ENCODE data around the gene SMIM45.

- TF ChIP-seq, protein P1, sequence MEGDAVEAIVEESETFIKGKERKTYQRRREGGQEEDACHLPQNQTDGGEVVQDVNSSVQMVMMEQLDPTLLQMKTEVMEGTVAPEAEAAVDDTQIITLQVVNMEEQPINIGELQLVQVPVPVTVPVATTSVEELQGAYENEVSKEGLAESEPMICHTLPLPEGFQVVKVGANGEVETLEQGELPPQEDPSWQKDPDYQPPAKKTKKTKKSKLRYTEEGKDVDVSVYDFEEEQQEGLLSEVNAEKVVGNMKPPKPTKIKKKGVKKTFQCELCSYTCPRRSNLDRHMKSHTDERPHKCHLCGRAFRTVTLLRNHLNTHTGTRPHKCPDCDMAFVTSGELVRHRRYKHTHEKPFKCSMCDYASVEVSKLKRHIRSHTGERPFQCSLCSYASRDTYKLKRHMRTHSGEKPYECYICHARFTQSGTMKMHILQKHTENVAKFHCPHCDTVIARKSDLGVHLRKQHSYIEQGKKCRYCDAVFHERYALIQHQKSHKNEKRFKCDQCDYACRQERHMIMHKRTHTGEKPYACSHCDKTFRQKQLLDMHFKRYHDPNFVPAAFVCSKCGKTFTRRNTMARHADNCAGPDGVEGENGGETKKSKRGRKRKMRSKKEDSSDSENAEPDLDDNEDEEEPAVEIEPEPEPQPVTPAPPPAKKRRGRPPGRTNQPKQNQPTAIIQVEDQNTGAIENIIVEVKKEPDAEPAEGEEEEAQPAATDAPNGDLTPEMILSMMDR (IDR thresholded peaks at IDR 0.05; ENCODE audit: borderline replicate concordance, extremely low read depth, low read length, poor library complexity, severe bottlenecking) = no peak
- TF ChIP-seq EZH2 (IDR thresholded peaks at IDR 0.05; ENCODE audit: borderline replicate concordance, low read depth, low read length, severe bottlenecking) = no peak
Measured at GRCh38 chr22:41968601-41969000, 16.7 kb downstream of the SMIM45 start.

Data from DND-41 (cell line).